CD4-positive, alpha-beta T cell treated with Interleukin-17A for 4 hours (primary cell): Measurements from ENCODE around the gene NFAM1.

Experiments
- DNase-seq: peaks from one replicate; pipeline ENCODE4 v3.0.0-alpha.2; 2020; ENCODE audit warnings: mixed read lengths

Gene NFAM1

GRCh38 chr22:42439821-42440674 lies 7.8 kb upstream of the NFAM1 start:
- DNase-seq, result peak; percentile 45

- no peak for DNase-seq
These were observed 6.9 kb upstream of the NFAM1 start for GRCh38 chr22:42439021-42439567.

DNA sequence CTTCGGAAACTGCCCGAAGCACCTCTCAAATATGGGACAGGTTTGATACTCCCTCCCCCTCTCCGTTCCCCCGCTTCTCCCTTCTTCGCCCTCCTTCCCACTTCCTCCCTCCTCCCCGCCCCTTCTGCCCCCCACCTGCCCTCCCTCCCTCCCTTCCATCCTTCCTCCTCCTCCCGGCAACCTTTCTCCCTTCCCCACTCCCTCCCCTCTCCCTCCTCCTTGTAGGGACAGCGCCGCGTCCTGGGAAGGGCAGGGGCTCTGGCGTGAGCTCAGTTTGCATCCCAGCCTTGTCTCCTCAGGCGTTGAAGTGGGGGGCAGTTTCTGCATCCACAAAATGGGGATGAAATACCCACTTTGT lies 6.1 kb upstream of the NFAM1 start:
- no peak for DNase-seq

- DNase-seq, result peak; percentile 88
These were observed 5.5 kb upstream of the NFAM1 start for GRCh38 chr22:42437488-42438292.

DNA sequence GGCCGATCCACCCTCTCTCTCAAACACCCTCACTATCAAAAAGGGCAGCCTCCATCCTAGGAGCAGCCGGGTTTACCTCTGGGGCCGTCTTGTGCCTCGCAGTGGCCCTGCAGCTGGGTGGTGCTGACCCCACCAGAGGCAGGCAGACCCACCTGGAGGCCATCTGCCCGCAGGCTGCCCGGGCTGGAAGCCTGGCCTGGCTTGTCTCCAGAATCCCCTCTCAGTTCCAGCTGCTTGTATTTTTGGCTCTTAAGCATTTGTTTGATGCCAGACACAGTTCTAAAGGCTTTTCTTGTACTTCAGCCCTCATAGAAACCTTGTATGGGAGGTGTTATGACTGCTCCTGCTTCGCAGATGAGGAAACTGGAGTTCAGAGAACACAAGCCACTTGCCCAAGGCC lies 4.2 kb upstream of the NFAM1 start:
- no peak for DNase-seq

- no peak for DNase-seq
These were observed 2.7 kb upstream of the NFAM1 start for GRCh38 chr22:42434748-42435425.

- no peak for DNase-seq
These were observed 1.8 kb upstream of the NFAM1 start for GRCh38 chr22:42433754-42434682.

DNA sequence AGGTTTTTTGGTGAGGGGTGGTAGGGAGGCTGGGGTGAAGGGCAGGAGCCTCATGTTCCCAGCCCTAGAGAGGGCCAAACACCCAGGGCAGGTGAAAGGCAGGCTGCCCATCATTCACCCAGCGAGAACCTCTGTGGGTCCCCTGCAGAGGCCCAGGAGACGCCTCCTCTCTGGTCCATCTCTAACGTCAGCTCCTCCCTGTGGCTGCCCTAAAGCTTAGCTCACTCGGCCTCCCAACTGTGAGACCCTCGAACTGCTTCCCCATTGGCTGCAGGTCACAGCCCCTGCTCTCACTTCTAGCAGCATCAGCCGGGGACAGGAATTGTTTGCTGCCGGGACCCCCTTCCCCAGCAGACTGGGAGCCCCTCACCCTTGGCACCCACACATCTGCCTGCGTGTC lies 615 bp upstream of the NFAM1 start:
- DNase-seq, result no peak

GRCh38 chr22:42431401-42432019 lies 693 bp downstream of the NFAM1 start:
- DNase-seq, result no peak

DNA sequence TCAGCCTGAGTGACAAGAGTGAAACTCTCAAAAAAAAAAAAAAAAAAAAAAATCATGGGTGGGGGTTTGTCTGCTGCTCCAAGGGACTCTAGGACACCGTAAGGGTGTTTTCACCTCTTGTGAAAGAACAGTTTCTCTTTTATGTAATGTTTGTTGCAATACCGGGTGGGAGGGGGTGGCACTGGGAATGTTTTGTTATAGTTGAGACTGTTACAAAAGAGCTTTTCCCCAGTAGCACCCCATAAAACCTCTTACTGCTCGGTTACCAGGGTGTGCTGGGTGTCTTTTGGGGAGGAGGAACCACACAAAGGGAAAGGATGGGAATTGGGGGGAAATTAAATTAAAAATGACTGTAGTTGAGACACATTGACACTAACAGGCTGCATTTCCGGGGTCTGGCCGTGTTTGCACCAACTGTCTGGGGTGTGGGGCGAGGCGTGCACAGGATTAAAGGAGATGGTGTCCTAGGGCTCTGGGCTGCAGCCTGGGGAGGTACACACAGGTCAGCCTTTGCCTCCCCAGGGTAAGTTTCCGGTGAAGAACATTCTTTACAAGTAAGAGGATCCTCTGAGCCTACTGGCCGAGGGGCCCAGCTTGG lies 1.6 kb downstream of the NFAM1 start:
- DNase-seq, result no peak

DNA sequence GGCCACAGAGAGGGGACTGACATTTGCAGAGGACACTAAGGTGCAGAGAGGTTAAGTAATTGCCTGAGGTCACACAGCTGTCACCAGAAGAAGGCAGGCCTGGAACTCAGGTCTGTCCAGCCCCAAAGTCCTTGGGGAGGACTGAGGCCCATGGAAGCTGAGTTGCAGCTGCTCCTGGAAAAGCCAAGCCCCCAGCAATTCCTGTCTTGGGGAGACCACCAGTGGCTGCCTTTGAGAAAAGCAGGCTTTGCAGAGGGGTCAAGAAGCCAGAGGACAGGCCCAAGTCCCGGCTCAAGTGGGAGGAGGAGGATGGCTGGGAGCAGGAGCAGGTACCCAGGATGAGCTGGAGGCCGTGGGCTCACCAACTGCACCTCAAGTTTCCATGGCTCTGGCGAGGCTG lies 3.4 kb downstream of the NFAM1 start:
- DNase-seq, result no peak

GRCh38 chr22:42428025-42428424 lies 4.2 kb downstream of the NFAM1 start:
- DNase-seq, result no peak

- DNase-seq, result no peak
These were observed 5.0 kb downstream of the NFAM1 start for GRCh38 chr22:42427167-42427566.

GRCh38 chr22:42425989-42426355 lies 6.2 kb downstream of the NFAM1 start:
- DNase-seq, result no peak

DNA sequence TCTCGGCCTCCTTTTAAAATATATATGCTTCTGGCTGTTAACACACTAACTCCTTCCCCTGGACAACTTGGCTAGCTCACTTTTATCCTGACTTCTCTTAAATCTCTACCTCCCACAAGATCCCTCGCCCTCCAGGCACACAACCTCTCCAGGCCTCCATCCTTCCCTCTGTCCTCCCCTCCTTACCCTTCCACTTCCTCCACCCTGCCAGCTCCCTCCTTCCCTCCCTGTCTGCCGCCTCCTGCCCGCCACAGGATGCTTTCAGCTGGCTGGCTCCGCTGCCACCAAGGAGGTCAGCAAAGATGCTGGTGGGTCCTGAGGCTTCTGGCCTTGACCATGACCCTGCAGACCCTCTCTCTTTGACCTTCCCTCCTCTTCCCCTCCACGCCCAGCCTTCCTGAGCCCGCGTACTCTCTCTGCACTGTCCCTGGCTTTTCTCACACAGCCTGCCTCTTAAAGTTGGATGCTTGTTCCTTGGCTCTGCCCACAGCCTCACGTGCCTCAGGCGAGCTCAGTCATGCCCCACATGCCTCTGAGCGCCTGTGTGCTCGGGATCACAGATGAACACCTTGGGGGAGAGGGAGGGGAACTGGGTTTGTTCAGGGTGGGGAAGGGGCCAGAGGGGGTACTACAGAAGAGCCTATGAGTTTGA lies 6.7 kb downstream of the NFAM1 start:
- DNase-seq, result no peak

- no peak for DNase-seq
These were observed 12.8 kb downstream of the NFAM1 start for GRCh38 chr22:42419243-42419881.

DNA sequence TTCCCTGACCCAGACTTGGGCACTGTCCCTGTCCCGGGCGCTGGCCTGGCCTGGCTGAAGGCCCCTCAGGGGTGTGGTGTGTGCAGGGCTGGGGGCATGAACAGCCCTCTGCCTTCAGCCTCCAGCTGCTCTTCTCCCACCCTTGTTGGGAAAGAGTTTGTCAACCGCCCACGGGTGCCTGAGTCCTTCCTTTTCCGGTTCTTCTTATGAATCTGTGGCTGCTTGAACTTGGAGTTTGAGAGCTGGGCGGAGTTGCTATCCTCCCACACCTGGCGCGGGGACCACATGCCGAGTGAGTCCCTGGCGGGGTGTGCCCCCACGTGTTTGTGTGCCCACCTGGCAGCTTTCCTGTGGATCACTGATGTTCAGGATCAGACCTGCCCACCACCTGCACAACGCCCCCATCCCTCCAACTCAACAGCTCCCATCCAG lies 13.4 kb downstream of the NFAM1 start:
- no peak for DNase-seq

- no peak for DNase-seq
These were observed 14.4 kb downstream of the NFAM1 start for GRCh38 chr22:42417645-42418305.

GRCh38 chr22:42416671-42417230 lies 15.5 kb downstream of the NFAM1 start:
- no peak for DNase-seq
